ENCODE results near the gene CDCP1.

DNA sequence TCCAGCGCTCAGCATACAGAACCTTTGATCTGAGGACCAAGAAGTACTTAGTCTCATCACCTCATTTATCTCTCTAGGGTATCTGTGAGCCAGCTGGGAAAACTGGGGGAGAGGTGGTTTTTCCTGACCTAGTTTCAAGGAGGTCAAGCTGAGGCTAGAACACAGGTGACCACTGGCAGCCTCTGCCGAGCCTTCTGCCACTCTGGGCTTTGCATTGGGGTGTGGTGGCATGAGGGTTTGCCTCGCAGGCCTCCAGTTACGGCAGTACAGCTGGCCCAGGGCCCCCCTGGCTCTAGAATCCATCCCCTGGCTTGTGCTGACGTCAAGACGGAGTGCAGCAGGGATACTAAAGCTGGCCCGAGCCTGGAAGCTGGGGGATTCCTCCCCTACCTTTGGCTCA lies 34.7 kb upstream of the CDCP1 start:
- TF ChIP-seq, protein P1, sequence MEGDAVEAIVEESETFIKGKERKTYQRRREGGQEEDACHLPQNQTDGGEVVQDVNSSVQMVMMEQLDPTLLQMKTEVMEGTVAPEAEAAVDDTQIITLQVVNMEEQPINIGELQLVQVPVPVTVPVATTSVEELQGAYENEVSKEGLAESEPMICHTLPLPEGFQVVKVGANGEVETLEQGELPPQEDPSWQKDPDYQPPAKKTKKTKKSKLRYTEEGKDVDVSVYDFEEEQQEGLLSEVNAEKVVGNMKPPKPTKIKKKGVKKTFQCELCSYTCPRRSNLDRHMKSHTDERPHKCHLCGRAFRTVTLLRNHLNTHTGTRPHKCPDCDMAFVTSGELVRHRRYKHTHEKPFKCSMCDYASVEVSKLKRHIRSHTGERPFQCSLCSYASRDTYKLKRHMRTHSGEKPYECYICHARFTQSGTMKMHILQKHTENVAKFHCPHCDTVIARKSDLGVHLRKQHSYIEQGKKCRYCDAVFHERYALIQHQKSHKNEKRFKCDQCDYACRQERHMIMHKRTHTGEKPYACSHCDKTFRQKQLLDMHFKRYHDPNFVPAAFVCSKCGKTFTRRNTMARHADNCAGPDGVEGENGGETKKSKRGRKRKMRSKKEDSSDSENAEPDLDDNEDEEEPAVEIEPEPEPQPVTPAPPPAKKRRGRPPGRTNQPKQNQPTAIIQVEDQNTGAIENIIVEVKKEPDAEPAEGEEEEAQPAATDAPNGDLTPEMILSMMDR (IDR thresholded peaks at IDR 0.05), result no peak
- TF ChIP-seq POLR2A (IDR thresholded peaks at IDR 0.05; ENCODE audit: low read depth), result no peak
- no peak for TF ChIP-seq EP300 (IDR thresholded peaks at IDR 0.05)
- no peak for TF ChIP-seq POLR2AphosphoS5 (IDR thresholded peaks at IDR 0.05)
